NCI-H345 treated with DMSO at 0.1 percent for 48 hours (cell line): ENCODE measurements around the gene MPPED1.

Experiments used
- DNase-seq: peaks from one replicate; lab custom pipeline; 2025; ENCODE audit not compliant: unreplicated experiment; lab: John Stamatoyannopoulos, UW

The MPPED1 gene

DNA sequence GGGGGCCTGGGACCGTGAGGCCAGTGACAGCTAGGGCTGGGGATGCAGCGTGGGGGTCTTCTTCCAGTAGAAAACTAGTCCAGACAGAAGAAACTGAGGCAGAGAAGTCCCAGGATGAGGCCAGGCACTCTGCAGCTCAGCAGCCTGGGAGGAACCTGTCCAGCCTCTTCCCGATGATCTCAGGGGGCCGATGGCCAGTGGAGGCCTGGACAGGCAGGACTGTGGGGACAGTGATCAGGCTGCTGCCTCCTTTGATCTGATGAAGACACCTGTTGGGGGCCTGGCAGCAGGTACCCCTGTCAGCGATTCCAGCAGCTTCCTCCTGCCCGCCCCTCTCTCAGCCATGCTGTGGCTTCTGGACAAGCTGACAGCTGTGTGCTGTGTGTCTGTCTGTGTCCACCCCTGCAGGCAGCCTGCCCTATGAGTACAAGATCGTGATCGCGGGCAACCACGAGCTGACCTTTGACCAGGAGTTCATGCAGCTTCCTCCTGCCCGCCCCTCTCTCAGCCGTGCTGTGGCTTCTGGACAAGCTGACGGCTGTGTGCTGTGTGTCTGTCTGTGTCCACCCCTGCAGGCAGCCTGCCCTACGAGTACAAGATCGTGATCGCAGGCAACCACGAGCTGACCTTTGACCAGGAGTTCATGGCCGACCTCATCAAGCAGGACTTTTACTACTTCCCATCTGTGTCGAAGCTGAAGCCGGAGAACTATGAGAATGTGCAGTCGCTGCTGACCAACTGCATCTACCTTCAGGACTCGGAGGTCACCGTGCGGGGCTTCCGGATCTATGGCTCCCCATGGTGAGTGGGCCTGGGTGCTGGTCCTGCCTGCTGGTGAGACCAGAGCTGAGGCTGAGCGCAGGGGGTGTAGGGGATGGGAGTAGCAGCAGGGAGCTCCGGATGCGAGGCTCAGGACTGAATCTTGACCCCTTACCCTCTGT, 62.6 kb downstream of the MPPED1 start:
- no peak for DNase-seq

DNA sequence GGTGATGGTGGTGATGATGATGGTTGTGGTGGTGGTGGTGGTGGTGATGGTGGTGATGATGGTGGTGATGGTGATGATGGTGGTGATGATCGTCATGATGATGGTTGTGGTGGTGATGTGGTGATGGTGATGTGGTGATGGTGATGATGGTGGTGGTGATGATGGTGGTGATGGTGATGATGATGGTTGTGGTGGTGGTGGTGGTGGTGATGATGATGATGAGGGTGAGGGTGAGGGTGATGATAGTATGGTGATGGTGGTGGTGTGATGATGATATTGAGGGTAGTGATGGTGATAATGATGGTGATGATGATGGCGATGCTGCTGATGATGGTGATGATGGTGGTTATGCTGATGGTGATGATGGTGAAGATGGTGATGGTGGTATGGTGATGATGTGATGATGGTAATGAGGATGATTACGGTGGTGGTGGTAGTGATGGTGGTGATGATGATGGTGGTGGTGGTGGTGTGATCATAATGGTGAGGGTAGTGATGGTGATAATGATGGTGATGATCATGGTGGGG, 63.8 kb downstream of the MPPED1 start:
- DNase-seq: no peak

DNA sequence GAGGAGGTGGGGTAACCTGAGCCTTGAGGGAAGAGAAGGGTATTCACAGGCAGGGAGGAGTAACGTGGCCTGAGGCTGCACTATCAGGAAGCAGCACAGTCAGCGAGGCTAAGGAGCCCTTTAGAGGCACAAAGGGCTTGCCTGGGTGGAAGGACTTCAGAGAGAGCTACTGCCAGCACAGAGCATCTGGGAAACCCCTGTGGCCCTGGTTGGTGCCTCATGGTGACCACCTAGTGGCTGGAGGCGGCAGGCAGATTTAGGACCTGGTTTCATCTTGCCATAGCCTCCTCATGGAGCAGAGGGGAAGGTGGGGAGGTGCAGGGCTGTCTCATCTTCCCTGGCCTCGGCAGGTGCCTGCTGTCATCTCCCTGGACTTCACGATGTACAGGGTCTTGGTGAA, 64.5 kb downstream of the MPPED1 start:
- DNase-seq: no peak

- no peak for DNase-seq
Observed at GRCh38 chr22:43476751-43477725, 65.2 kb downstream of the MPPED1 start.

- DNase-seq: peak; percentile 87
Observed at GRCh38 chr22:43477966-43478365, 66.2 kb downstream of the MPPED1 start.

DNA sequence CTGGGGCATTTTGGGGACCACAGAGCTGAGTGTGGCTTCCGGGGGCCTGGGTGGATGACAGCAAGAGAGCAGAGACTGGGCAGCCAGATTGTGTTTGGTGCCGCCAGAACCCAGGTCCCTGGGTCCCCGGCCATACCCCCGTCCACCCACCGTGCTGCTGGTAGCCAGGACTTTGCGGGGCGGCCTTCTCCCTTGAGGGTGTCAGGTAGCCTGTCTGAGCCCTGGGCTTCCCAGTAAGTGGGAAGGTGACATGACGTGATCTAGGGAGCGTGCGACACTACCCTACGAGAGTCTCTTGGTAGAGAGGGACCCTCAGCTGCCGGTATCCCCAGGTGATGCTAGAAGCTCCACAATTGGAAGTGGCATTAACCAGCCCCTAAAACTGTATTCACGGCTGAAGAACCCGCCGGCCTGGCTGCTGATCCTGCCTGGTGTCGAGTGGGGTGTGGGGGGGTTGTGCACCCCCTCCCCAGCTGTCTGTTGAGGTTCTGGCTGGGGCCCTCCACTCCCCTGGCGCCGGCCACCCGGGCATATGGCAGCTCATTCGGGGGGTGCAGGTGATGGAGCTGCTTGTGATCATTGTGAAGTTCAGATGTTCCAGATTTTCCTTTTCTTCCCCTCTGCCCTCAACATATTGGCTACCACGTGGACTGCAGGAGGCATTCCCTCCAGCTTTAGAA, 66.9 kb downstream of the MPPED1 start:
- no peak for DNase-seq

DNA sequence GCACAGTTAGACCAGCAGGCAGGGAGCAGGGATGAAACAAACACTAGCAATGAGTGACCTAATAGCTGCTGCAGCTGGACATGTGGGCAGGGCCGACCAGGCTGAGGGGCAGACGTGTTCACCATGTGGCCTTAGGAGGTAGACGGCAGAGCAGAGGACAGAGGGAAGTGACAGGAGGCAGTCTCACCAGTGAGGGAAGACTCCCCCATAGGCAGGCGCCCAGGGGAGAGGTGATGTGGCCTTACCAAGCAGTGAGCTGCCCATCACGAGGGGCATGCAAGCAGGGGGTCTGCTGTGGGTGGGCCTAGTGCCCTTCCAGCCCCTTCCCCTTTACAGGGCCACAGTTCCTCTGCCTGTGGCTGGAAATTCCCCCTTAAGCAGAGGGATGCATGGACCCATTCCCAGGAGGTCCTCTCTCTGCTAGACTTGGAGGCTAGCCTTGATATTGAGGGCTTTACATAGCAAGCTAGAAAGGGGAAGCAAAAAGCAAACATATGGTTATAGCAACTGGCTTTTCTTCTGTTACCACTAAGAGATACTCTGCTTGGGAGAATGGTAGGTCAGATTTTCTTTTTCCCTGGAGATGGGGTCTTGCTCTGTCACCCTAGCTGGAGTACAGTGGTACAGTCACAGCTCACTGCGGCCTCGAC, 67.6 kb downstream of the MPPED1 start:
- no peak for DNase-seq

DNA sequence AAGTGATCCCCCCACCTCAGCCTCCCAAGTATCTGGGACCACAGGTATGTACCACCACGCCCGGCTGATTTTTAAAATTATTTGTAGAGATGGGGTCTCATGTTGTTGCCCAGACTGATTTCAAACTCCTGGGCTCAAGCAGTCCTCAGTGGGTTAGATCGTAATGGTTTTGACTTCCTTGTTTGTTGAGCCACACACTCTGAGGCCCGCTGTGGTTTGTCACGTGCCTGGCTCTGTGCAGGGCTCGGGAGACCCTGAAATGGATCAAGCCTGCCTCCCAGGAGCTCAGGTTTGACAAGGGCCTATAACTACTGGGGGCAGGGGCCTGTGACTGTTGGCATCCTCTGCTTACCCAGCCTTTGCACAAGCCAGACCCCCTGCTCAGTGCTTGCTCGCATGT, 68.1 kb downstream of the MPPED1 start:
- no peak for DNase-seq

- no peak for DNase-seq
Observed at GRCh38 chr22:43481568-43482317, 69.9 kb downstream of the MPPED1 start.

DNA sequence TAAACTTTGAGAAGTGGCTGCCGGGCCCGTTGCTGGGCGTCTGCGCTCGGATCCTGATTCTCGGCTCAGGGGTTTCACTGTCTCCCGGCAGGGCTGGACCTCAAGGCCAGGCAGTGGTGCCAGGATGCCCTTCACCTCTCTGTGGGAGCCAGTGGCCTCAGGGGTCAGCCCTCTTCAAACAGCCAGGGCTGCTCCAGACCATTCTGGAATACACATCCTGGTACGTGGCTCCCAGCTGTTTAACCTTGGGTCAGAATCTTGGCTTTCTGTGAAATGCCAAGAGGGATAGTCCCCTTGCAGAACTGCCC, 70.5 kb downstream of the MPPED1 start:
- DNase-seq: no peak

DNA sequence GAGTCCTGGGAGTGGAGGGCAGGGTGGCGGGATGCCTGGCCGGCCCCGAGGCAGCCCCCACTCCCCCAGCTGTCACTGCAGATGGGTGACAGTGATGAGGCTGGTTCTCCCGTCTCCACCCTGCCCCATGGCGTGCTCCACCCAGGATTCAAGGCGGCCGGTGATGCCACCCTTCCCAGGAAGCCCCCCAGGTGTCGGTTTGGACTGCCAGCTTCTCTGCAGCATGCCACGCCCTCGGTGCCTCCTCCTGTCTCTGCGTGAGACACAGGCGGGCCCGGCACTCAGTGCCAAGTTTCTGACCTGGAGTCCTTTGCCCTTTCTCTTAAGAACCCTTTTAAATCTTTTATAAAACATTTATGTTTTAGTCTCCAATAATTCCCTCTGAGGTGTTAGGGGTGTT, 71.5 kb downstream of the MPPED1 start:
- no peak for DNase-seq

DNA sequence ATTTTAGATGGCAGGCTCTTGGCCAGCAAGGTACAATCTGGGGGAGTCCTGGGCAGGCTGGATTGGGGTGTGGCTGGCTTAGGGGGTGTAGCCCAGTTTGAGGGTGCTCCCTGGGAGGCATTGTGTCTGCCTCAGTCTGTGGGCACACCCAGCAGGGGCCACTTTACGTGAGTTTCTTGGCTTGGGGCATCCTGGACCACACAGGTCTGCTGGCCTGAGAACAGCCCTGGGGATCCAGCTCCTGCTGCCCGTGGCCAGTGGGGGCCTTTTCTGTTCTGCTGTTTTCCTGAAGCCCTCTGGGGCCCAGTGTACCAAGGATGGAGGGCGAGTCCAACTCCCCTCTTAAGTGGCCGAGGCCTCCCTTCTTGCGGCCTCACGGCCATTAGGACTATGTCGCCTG, 71.9 kb downstream of the MPPED1 start:
- DNase-seq: no peak

GRCh38 chr22:43484227-43484626, 72.4 kb downstream of the MPPED1 start:
- DNase-seq: no peak

- no peak for DNase-seq
Observed at GRCh38 chr22:43485502-43486089, 73.8 kb downstream of the MPPED1 start.

DNA sequence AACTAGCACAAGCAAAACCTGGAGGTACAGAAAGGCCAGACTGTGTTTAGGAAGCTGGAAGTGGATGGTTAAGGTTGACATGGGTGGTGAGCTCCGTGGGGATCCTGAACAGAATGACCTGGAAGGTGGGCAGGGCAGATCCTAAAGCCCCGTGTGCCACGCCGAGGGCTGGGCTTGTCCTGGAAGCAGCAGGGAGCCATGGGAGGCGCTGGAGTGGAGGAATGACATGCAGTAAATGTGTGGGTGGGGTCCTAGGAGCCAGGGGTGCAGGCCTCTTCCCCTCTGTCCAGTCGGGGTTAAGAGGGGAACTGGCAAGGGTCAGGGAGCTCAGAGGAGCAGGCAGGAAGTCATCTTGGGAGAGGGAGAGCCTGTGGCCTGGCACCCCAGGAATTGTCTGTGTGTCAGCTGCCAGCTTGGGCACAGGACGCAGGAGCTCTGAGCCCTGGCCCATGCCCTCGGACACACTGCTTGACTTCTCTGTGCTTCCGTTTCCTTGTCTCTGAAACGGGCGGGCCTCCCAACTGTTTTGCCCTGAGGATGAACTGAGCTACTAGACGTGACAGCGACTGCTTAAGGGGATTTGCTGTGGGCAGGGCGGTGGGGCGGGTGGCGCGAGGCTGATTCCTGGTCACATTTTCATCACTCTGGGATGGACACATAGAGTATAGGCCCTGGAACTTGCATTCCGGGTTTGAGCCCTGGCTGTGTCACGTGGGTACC, 75.7 kb downstream of the MPPED1 start:
- no peak for DNase-seq

GRCh38 chr22:43488031-43488866, 76.4 kb downstream of the MPPED1 start:
- no peak for DNase-seq

DNA sequence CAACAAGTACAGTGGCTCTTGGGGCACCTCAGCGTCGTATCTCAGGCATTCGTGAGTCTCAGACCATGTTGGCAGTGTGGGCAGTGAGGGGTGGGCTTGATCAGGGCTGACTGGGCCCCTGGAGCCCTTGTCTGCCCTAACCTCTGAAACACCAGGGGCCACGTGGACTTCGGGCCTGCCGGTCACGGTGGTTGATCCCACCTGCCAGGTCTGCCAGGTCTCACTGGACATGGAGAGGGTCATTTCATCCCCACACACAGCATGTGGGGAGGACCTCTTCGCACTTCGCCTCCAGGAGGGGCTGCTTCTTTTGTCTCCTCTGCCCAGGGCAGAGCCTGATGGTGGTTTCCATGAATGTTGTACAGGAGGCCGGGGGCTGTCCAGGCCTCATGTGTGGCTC, 77.1 kb downstream of the MPPED1 start:
- no peak for DNase-seq

GRCh38 chr22:43490311-43490710, 78.5 kb downstream of the MPPED1 start:
- no peak for DNase-seq
